NCI-H510A treated with DMSO at 0.1 percent for 48 hours (cell line): Measurements from ENCODE around the gene OSCP1.

Source experiments
- DNase-seq: peaks from one replicate; lab custom pipeline; 2025; lab: John Stamatoyannopoulos, UW

The OSCP1 gene

GRCh38 chr1:36446271-36446670 lies 4.0 kb downstream of the OSCP1 start:
- DNase-seq = peak; percentile 61

DNA sequence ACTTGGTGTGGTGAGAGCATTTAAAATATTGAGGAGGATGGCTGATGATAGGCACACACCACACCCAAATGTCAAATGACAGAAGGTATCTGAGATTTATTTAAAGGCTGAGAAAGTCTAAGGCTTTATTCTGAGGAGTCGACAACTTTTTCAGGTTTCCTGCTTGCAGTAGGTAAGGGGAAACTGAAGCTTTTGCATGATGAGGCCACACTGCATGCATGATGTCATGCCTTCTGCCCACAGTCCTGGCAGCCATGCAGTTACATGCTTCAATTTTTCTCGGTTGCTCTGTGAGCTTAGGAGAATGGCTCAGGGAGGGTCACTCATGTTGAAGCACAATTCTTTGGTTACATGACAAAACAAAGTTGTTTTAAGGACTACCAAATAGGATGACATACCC lies 7.0 kb downstream of the OSCP1 start:
- DNase-seq = no peak

DNA sequence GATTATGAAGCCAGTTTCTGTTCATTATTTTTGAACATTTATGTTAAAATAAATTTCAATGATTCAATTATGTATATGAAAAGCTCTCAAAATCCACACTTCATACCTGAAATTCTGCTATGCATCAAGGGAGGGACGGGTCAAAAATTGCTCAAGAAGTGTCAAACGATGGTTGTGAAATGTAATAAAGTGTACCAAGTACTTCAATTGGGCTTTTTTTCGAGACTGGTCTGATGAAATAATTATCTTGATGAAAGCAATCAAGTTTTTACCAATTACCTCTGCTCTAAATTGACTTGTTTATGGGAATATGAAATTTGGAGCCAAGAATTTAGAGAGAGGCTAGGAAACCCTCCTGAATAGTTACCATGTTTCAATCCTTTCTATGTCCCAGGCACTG lies 7.9 kb downstream of the OSCP1 start:
- DNase-seq = no peak

GRCh38 chr1:36440646-36441045 lies 9.6 kb downstream of the OSCP1 start:
- DNase-seq = no peak

GRCh38 chr1:36440044-36440443 lies 10.2 kb downstream of the OSCP1 start:
- no peak for DNase-seq

DNA sequence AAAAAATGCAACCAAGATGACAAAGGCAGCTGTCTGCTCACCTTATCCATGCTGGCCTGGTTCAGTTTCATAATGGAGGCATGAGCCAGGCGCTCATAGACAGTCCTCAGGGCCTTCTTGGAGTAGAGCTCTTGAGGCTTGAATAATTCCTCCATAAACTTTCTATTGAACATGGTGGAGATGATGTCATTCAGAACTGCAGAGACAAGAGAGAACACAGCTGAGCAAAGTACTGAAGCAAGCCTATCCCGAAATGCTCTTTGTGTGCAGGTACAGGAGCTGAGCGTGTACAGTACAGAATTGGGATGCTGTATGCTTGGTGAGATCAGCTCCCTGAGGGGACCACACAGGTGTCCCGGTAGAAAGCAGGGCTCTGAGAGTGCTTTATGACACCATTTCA lies 11.5 kb downstream of the OSCP1 start:
- DNase-seq = no peak

GRCh38 chr1:36436821-36437220 lies 13.4 kb downstream of the OSCP1 start:
- no peak for DNase-seq

DNA sequence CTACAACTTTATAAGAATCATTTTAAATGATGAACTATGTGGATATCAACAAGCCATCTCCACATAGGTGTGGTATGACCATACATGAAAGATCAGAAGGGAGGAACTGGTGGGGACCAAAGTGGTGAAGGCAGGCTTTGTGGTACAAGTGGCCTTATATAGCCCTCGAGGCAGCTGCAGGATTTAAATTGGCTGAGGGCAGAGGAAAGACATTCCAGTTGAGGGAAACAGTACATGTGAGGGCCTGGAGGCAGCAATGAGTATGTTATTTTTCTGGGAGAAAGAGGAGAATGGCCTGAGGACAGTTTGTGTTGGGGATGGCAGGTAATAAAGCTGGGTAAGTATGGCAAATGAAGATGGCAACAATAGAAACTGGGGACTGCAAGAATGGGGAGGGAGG lies 17.1 kb downstream of the OSCP1 start:
- no peak for DNase-seq

GRCh38 chr1:36432616-36433015 lies 17.6 kb downstream of the OSCP1 start:
- DNase-seq = no peak

- DNase-seq = no peak
These were observed 24.5 kb downstream of the OSCP1 start for GRCh38 chr1:36425791-36426190.

- no peak for DNase-seq
These were observed 28.6 kb downstream of the OSCP1 start for GRCh38 chr1:36421649-36422048.

- DNase-seq = peak; percentile 99
These were observed 29.4 kb downstream of the OSCP1 start for GRCh38 chr1:36420836-36421317.

- DNase-seq = no peak
These were observed 29.8 kb downstream of the OSCP1 start for GRCh38 chr1:36420409-36420808.

DNA sequence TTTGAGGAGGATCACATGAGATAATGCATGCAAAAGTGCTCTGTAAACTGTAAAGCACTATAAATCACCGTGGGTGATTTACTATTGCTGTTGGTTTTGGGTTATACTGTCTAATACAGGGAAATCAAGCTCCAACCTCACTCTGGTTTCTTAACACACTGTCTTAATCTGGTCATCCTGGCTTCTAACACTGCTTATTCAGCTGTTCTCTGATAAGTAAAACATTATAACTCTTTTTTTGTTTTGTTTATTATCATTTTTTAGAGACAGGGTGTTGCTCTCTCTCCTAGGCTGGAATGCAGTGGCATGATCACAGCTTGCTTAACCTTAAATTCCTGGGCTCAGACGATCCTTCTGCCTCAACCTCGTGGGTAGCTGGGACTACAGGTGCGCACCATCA lies 30.7 kb downstream of the OSCP1 start:
- no peak for DNase-seq

DNA sequence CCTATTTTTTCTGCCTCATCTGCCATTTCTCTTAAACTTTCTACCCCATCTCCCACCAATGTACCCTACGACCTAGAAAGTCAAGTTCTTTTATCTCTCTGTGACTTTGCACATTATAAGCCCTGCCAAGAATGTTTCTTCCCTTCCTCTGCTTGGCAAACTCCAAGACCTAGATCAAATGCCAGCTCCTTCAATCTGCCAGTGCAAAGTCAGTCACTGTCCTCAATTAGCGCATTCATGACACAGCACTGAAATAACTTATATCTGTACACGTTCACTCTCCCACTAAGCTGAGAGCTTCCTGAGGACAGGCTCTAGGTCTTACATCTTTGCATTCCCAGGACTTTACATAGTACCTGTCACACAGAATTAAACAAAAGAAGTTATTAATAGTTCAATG lies 31.1 kb downstream of the OSCP1 start:
- no peak for DNase-seq

GRCh38 chr1:36417931-36418330 lies 32.3 kb downstream of the OSCP1 start:
- DNase-seq = no peak

- DNase-seq = no peak
These were observed 34.5 kb downstream of the OSCP1 start for GRCh38 chr1:36415661-36416326.

GRCh38 chr1:36414384-36414783 lies 35.9 kb downstream of the OSCP1 start:
- no peak for DNase-seq

GRCh38 chr1:36411674-36412648 lies 38.3 kb downstream of the OSCP1 start:
- peak; percentile 50 for DNase-seq

- no peak for DNase-seq
These were observed 41.8 kb downstream of the OSCP1 start for GRCh38 chr1:36408479-36408878.

DNA sequence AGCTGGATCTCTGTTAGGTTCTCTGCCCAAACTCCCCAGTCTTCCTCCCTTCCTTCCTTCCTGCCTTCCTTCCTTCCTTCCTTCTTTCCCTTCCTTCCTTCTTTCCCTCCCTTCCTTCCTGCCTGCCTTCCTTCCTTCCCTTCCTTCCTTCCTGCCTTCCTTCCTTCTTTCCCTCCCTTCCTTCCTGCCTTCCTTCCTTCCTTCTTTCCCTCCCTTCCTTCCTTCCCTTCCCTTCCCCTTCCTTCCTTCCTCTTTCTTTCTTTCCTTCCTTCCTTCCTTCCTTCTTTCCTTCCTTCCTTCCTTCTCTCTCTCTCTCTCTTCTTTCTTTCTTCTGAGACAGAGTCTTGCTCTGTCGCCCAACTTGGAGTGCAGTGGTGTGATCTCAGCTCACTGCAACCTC lies 43.8 kb downstream of the OSCP1 start:
- no peak for DNase-seq

- DNase-seq = no peak
These were observed 47.8 kb downstream of the OSCP1 start for GRCh38 chr1:36402504-36402890.
